Measurements from ENCODE around the gene IPPK.

Gene IPPK

GRCh38 chr9:92663951-92664350 is 6.0 kb downstream of the IPPK start:
- H3K4me3 ChIP-seq (ENCODE audit: low read length), result no peak overlapping the region
- H3K27ac ChIP-seq (ENCODE audit: low read length), result no peak overlapping the region
- H3K27me3 ChIP-seq (replicated peaks; ENCODE audit: insufficient read depth, low read length), result no peaks in the 10 kb centered on the region
- no peak overlapping the region for H2AFZ ChIP-seq (ENCODE audit: low read length)
- H3K9me3 ChIP-seq (replicated peaks; ENCODE audit: insufficient read depth, low read length), result no peaks in the 10 kb centered on the region
- no peak overlapping the region for H3K9ac ChIP-seq (ENCODE audit: low read length)
- H3K36me3 ChIP-seq (replicated peaks; ENCODE audit: insufficient read depth, low read length), result no peaks in the 10 kb centered on the region; the same call in 1 of the 2 replicates
- peaks cover under 1% of the 10 kb centered on the region for H3F3A ChIP-seq (ENCODE audit: insufficient read depth, low read length)
- TF ChIP-seq EZH2 (optimal IDR thresholded peaks at IDR 0.05; ENCODE audit: low read depth, low read length) (no peak), CTCF (IDR thresholded peaks at IDR 0.05; ENCODE audit: low read length) (no peak), EZH2phosphoT487 (IDR thresholded peaks at IDR 0.05; ENCODE audit: low read length) (no peak)
- H4K20me1 ChIP-seq (ENCODE audit: insufficient read depth, low read length), result no peaks in the 10 kb centered on the region; the same call in 1 of the 2 replicates
- peaks cover 99% of the 10 kb centered on the region for H3K79me2 ChIP-seq (ENCODE audit: low read length)
- DNase-seq, result no peak
- H3K9me2 ChIP-seq (replicated peaks; ENCODE audit: insufficient read depth, low read length), result no peaks in the 10 kb centered on the region
- no peak overlapping the region for H3K4me2 ChIP-seq (ENCODE audit: low read depth, low read length)
- peaks cover 7% of the 10 kb centered on the region for H3K4me1 ChIP-seq (ENCODE audit: low read length)

- H3F3A ChIP-seq (ENCODE audit: insufficient read depth, low read length), result no peaks in the 10 kb centered on the region
- no peak overlapping the region for H3K9ac ChIP-seq (ENCODE audit: low read length)
- H4K20me1 ChIP-seq (ENCODE audit: insufficient read depth, low read length), result no peaks in the 10 kb centered on the region; the same call in 1 of the 2 replicates
- no peaks in the 10 kb centered on the region for H3K9me3 ChIP-seq (replicated peaks; ENCODE audit: insufficient read depth, low read length)
- DNase-seq, result no peak
- peaks cover 99% of the 10 kb centered on the region for H3K79me2 ChIP-seq (ENCODE audit: low read length)
- no peaks in the 10 kb centered on the region for H3K27me3 ChIP-seq (replicated peaks; ENCODE audit: insufficient read depth, low read length)
- H3K4me3 ChIP-seq (ENCODE audit: low read length), result no peak overlapping the region
- H2AFZ ChIP-seq (ENCODE audit: low read length), result no peak overlapping the region
- no peaks in the 10 kb centered on the region; the same call in 1 of the 2 replicates for H3K36me3 ChIP-seq (replicated peaks; ENCODE audit: insufficient read depth, low read length)
- H3K9me2 ChIP-seq (replicated peaks; ENCODE audit: insufficient read depth, low read length), result no peaks in the 10 kb centered on the region
- no peak for TF ChIP-seq EZH2 (optimal IDR thresholded peaks at IDR 0.05; ENCODE audit: low read depth, low read length)
- TF ChIP-seq EZH2phosphoT487 (IDR thresholded peaks at IDR 0.05; ENCODE audit: low read length), result no peak
- TF ChIP-seq CTCF (IDR thresholded peaks at IDR 0.05; ENCODE audit: low read length), result no peak
- no peak overlapping the region for H3K27ac ChIP-seq (ENCODE audit: low read length)
- no peaks in the 10 kb centered on the region for H3K4me1 ChIP-seq (ENCODE audit: low read length)
- H3K4me2 ChIP-seq (ENCODE audit: low read depth, low read length), result no peak overlapping the region
These were observed 6.8 kb downstream of the IPPK start for GRCh38 chr9:92663126-92663525.

GRCh38 chr9:92661743-92662142 is 8.2 kb downstream of the IPPK start:
- Histone ChIP-seq H4K20me1 (ENCODE audit: insufficient read depth, low read length) (no peaks in the 10 kb centered on the region; the same call in 1 of the 2 replicates), H3K9ac (ENCODE audit: low read length) (no peak overlapping the region), H3F3A (ENCODE audit: insufficient read depth, low read length) (no peaks in the 10 kb centered on the region), H3K27me3 (replicated peaks; ENCODE audit: insufficient read depth, low read length) (no peaks in the 10 kb centered on the region), H3K36me3 (replicated peaks; ENCODE audit: insufficient read depth, low read length) (no peaks in the 10 kb centered on the region; the same call in 1 of the 2 replicates), H3K4me2 (ENCODE audit: low read depth, low read length) (no peak overlapping the region), H3K27ac (ENCODE audit: low read length) (no peak overlapping the region), H3K9me2 (replicated peaks; ENCODE audit: insufficient read depth, low read length) (no peaks in the 10 kb centered on the region), H3K4me3 (ENCODE audit: low read length) (no peak overlapping the region), H2AFZ (ENCODE audit: low read length) (no peak overlapping the region), H3K4me1 (ENCODE audit: low read length) (no peaks in the 10 kb centered on the region), H3K9me3 (replicated peaks; ENCODE audit: insufficient read depth, low read length) (no peaks in the 10 kb centered on the region), H3K79me2 (ENCODE audit: low read length) (peaks cover 94% of the 10 kb centered on the region)
- TF ChIP-seq EZH2 (optimal IDR thresholded peaks at IDR 0.05; ENCODE audit: low read depth, low read length), result no peak
- DNase-seq, result no peak

GRCh38 chr9:92661127-92661526 is 8.8 kb downstream of the IPPK start:
- Histone ChIP-seq H3K4me1 (ENCODE audit: low read length) (no peaks in the 10 kb centered on the region), H3K27ac (ENCODE audit: low read length) (no peak overlapping the region), H3K4me2 (ENCODE audit: low read depth, low read length) (no peak overlapping the region), H2AFZ (ENCODE audit: low read length) (no peak overlapping the region), H3K4me3 (ENCODE audit: low read length) (no peak overlapping the region), H3K9ac (ENCODE audit: low read length) (no peak overlapping the region), H4K20me1 (ENCODE audit: insufficient read depth, low read length) (no peaks in the 10 kb centered on the region; the same call in 1 of the 2 replicates), H3K36me3 (replicated peaks; ENCODE audit: insufficient read depth, low read length) (no peaks in the 10 kb centered on the region), H3K27me3 (replicated peaks; ENCODE audit: insufficient read depth, low read length) (no peaks in the 10 kb centered on the region), H3K9me2 (replicated peaks; ENCODE audit: insufficient read depth, low read length) (no peaks in the 10 kb centered on the region), H3F3A (ENCODE audit: insufficient read depth, low read length) (no peaks in the 10 kb centered on the region), H3K9me3 (replicated peaks; ENCODE audit: insufficient read depth, low read length) (no peaks in the 10 kb centered on the region), H3K79me2 (ENCODE audit: low read length) (peaks cover 93% of the 10 kb centered on the region)
- DNase-seq, result no peak
- TF ChIP-seq EZH2phosphoT487 (IDR thresholded peaks at IDR 0.05; ENCODE audit: low read length) (no peak), EZH2 (optimal IDR thresholded peaks at IDR 0.05; ENCODE audit: low read depth, low read length) (no peak), CTCF (IDR thresholded peaks at IDR 0.05; ENCODE audit: low read length) (no peak)
